Spleen (tissue), 11 donors: ENCODE data around the gene TMEM175. TPM values are rescaled to one million over a fixed set of nuclear protein-coding genes. Genes with fewer than 3 reads are reported as not detected.

Experiments
- DNase-seq: peaks from one replicate; pipeline ENCODE4 v3.0.0-alpha.2; 2020
- H3K27ac ChIP-seq, 8 donors: fragments of 200-600 bp; sonication (generic) in 7 of 8; 1 replicate in 4 of 8; 2 replicates in 4 of 8; pipeline versions ENCODE4 v1.5.0 to v1.8.0; 2016 to 2021; ENCODE audit warnings: inconsistent platforms in 4 of 8, mild to moderate bottlenecking in 4 of 8, moderate library complexity in 1 of 8
- H3K27me3 ChIP-seq, 7 donors: fragments of 200-600 bp; sonication (generic) in 6 of 7; replicated peaks in 1 of 7; 1 replicate in 4 of 7; 2 replicates in 3 of 7; pipeline versions ENCODE4 v1.5.0 to v1.8.0; 2016 to 2021; ENCODE audit warnings: inconsistent platforms in 3 of 7, mild to moderate bottlenecking in 1 of 7
- H3K36me3 ChIP-seq, 6 donors: fragments of 200-600 bp; sonication (generic) in 5 of 6; 1 replicate in 4 of 6; 2 replicates in 2 of 6; pipeline versions ENCODE4 v1.5.0 to v1.8.0; 2016 to 2021; ENCODE audit warnings: inconsistent platforms in 2 of 6
- H3K4me1 ChIP-seq, 6 donors: fragments of 200-600 bp; sonication (generic) in 5 of 6; 1 replicate in 3 of 6; 2 replicates in 3 of 6; pipeline versions ENCODE4 v1.5.0 to v1.8.0; 2016 to 2021; ENCODE audit warnings: inconsistent platforms in 3 of 6
- H3K4me3 ChIP-seq, 8 donors: fragments of 200-600 bp; sonication (generic) in 7 of 8; 1 replicate in 4 of 8; 2 replicates in 4 of 8; pipeline versions ENCODE4 v1.5.0 to v1.8.0; 2016 to 2021; ENCODE audit warnings: inconsistent platforms in 4 of 8, mild to moderate bottlenecking in 4 of 8, moderate library complexity in 2 of 8
- H3K9me3 ChIP-seq, 8 donors: fragments of 200-600 bp; sonication (generic) in 7 of 8; 1 replicate in 4 of 8; 2 replicates in 4 of 8; pipeline versions ENCODE4 v1.5.0 to v1.8.0; 2016 to 2021; ENCODE audit warnings: inconsistent platforms in 4 of 8
- CTCF ChIP-seq, 11 experiments: fragments of 200-600 bp in 7 of 11; fragments of 450-650 bp in 4 of 11; sonication (generic) in 4 of 11; IDR thresholded peaks in 8 of 11; conservative IDR thresholded peaks in 3 of 11; 1 replicate in 7 of 11; 2 replicates in 4 of 11; pipeline versions ENCODE4 v1.4.0 to v1.8.0; 2016 to 2021; ENCODE audit warnings: antibody characterized with exemption in 11 of 11, inconsistent platforms in 4 of 11, mild to moderate bottlenecking in 1 of 11
- POLR2A ChIP-seq, 3 donors: fragments of 450-650 bp; IDR thresholded peaks; one replicate each; pipeline ENCODE4 v1.5.1; 2017; ENCODE audit warnings: antibody characterized with exemption in 3 of 3, mild to moderate bottlenecking in 1 of 3
- POLR2AphosphoS5 ChIP-seq, 3 donors: sonication (generic); formaldehyde crosslinking; IDR thresholded peaks; one replicate each; pipeline ENCODE4 v1.5.1; 2017; ENCODE audit warnings: antibody characterized with exemption in 3 of 3
- WGBS, 5 donors: extraction: QIAGEN DNeasy Blood & Tissue Kit in 3 of 5; methylation state at CpG; one replicate each; pipeline versions ENCODE4 v1.1.5 to v1.1.7; 2013 to 2018; 5-methylcytosine and 5-hydroxymethylcytosine counted together
- intact Hi-C: fragments of 100-400 bp; cut with DNase I; formaldehyde crosslinking; loops from one replicate; pipeline ENCODE4 v1.15.0; 2023; ENCODE audit warnings: low total_unique reads
- polyA plus RNA-seq, 3 donors: library from polyadenylated mRNA; stranded (reverse); fragments of 200-250 nt; gene quantifications; one replicate each; pipeline ENCODE4 v1.2.1, GENCODE V29; 2013
- total RNA-seq, 7 donors: library from RNA; depleted of rRNA in 3 of 7; stranded (reverse); fragments of >200 nt in 3 of 7; fragmentation: NEBNext Ultra II Directional in 4 of 7; extraction: Animal tissue kit (Norgen Biotek cat#: 25700) in 4 of 7; gene quantifications; one replicate each; pipeline versions ENCODE4 v1.1.0 to v1.2.1, GENCODE V29; 2016 to 2021
- donor health status: healthy with polysubstance abuse.
- donor health status: DM: no; HTN: no; CAD: no; lungs with moderate emphysema.
- donor health status: DM: no; HTN: no; CAD: no.
- donor health status: Bipolar disorder and iron deficiency.
- donor health status: healthy.
- donor health status: DM: no; HTN: no; CAD: no.
- donor health status: DM: yes; HTN: yes; CAD: no.

Gene TMEM175
- total and polyA plus RNA-seq, 10 donors = 38.2 to 83.9 (median 60.4) TPM

GRCh38 chr4:898869-899555 lies 33.2 kb upstream of the TMEM175 start:
- Histone ChIP-seq H3K4me3 (no peak overlapping the region), H3K36me3 (peaks cover 2 to 100% (median 74%) of the 10 kb centered on the region in 6 donors), H3K4me1 (peaks cover 0 to 14% (median 0%) of the 10 kb centered on the region in 6 donors), H3K27me3 (no peaks in the 10 kb centered on the region), H3K9me3 (no peaks in the 10 kb centered on the region), H3K27ac (no peak overlapping the region)
- TF ChIP-seq POLR2A (IDR thresholded peaks at IDR 0.05) (no peak), POLR2AphosphoS5 (IDR thresholded peaks at IDR 0.05) (peak in 1 of 3 donors; percentile 14)
- intact Hi-C loops = no loop called here
- WGBS, 5 donors = 92 to 98% (median 94%) methylated on average over 27 of the region's 27 CpGs
- DNase-seq = no peak

- Histone ChIP-seq H3K4me3 (no peak overlapping the region), H3K27ac (no peak overlapping the region), H3K4me1 (peaks cover 0 to 14% (median 0%) of the 10 kb centered on the region in 6 donors), H3K9me3 (no peaks in the 10 kb centered on the region), H3K27me3 (no peaks in the 10 kb centered on the region), H3K36me3 (peaks cover 2 to 100% (median 74%) of the 10 kb centered on the region in 6 donors)
- TF ChIP-seq POLR2AphosphoS5 (IDR thresholded peaks at IDR 0.05) = no peak
- no peak for TF ChIP-seq POLR2A (IDR thresholded peaks at IDR 0.05)
- no peak for TF ChIP-seq CTCF (IDR thresholded peaks at IDR 0.05 in 8 of 11, conservative IDR thresholded peaks at IDR 0.05 in 3 of 11)
- no peak for DNase-seq
- WGBS, 5 donors = 90 to 97% (median 94%) methylated on average over 12 of the region's 12 CpGs
- intact Hi-C loops = no loop called here
Observed at GRCh38 chr4:899556-899906, 32.7 kb upstream of the TMEM175 start.

- Histone ChIP-seq H3K27ac (no peak overlapping the region), H3K27me3 (no peaks in the 10 kb centered on the region), H3K36me3 (peaks cover 2 to 100% (median 76%) of the 10 kb centered on the region in 6 donors), H3K9me3 (no peaks in the 10 kb centered on the region), H3K4me3 (no peak overlapping the region), H3K4me1 (peaks cover 0 to 14% (median 0%) of the 10 kb centered on the region in 6 donors)
- no peak for DNase-seq
- 93 to 95% (median 94%) methylated on average over 17 to 26 of the region's 26 CpGs for WGBS, 5 donors
- intact Hi-C loops = no loop called here
- TF ChIP-seq POLR2AphosphoS5 (IDR thresholded peaks at IDR 0.05) (no peak), CTCF (IDR thresholded peaks at IDR 0.05 in 8 of 11, conservative IDR thresholded peaks at IDR 0.05 in 3 of 11) (no peak), POLR2A (IDR thresholded peaks at IDR 0.05) (no peak)
Observed at GRCh38 chr4:900073-900472, 32.2 kb upstream of the TMEM175 start.

GRCh38 chr4:900721-901120 lies 31.5 kb upstream of the TMEM175 start:
- intact Hi-C loops = no loop called here
- TF ChIP-seq POLR2AphosphoS5 (IDR thresholded peaks at IDR 0.05) (no peak), POLR2A (IDR thresholded peaks at IDR 0.05) (no peak), CTCF (IDR thresholded peaks at IDR 0.05 in 8 of 11, conservative IDR thresholded peaks at IDR 0.05 in 3 of 11) (no peak)
- Histone ChIP-seq H3K4me3 (no peak overlapping the region), H3K9me3 (no peaks in the 10 kb centered on the region), H3K36me3 (peaks cover 0 to 100% (median 70%) of the 10 kb centered on the region in 6 donors), H3K4me1 (peaks cover 0 to 14% (median 0%) of the 10 kb centered on the region in 6 donors), H3K27ac (no peak overlapping the region), H3K27me3 (no peaks in the 10 kb centered on the region)
- DNase-seq = no peak
- 93 to 97% (median 95%) methylated on average over 6 of the region's 6 CpGs for WGBS, 5 donors
